AG09309 (cell line): ENCODE measurements around the gene BUD31.
"Not testable (repeated sequence)": the region's sequence is repeated elsewhere in the genome, so short reads cannot be mapped to it uniquely, and the experiment has no call there.

Source experiments
- DNase-seq: peaks from one replicate; pipeline ENCODE4 v3.0.0-alpha.2; 2010; ENCODE audit warnings: low read depth
- H3K4me3 ChIP-seq: 2 replicates; pipeline ENCODE4 v1.5.1; 2011; ENCODE audit warnings: mild to moderate bottlenecking, low read depth, low read length, moderate library complexity; ENCODE audit not compliant: control insufficient read depth
- CTCF ChIP-seq: IDR thresholded peaks from 2 replicates; pipeline ENCODE4 v1.5.1; 2011; ENCODE audit warnings: mild to moderate bottlenecking, low read depth, low read length, inconsistent platforms; ENCODE audit not compliant: insufficient read depth, control insufficient read depth; ENCODE audit errors: missing control alignments

BUD31 gene

GRCh38 chr7:99409806-99410205 lies 1.0 kb downstream of the BUD31 start:
- no peak for DNase-seq
- no peak for TF ChIP-seq CTCF

GRCh38 chr7:99410635-99411034 lies 1.9 kb downstream of the BUD31 start:
- DNase-seq, result no peak
- H3K4me3 ChIP-seq, result no peak overlapping the region
- TF ChIP-seq CTCF, result no peak

More at GRCh38 chr7:99409806-99410205, 1.0 kb downstream of the BUD31 start:
- H3K4me3 ChIP-seq, result peak overlapping the region; percentile 57

GRCh38 chr7:99415513-99416127 lies 6.9 kb downstream of the BUD31 start:
- peak; percentile 68 for TF ChIP-seq CTCF
- DNase-seq, result peak; percentile 18
- H3K4me3 ChIP-seq, result not testable (repeated sequence)

- no peak for TF ChIP-seq CTCF
- no peak for DNase-seq
- no peak overlapping the region for H3K4me3 ChIP-seq
Observed at GRCh38 chr7:99418260-99418659, 9.5 kb downstream of the BUD31 start.

- no peak for DNase-seq
- no peak for TF ChIP-seq CTCF
- H3K4me3 ChIP-seq, result no peak overlapping the region
Observed at GRCh38 chr7:99419323-99420021, 10.7 kb downstream of the BUD31 start.

GRCh38 chr7:99420213-99420612 lies 11.4 kb downstream of the BUD31 start:
- no peak overlapping the region for H3K4me3 ChIP-seq
- no peak for TF ChIP-seq CTCF
- DNase-seq, result no peak
